Measurements from ENCODE around the gene ADGRB3. TPM values are rescaled to one million over a fixed set of nuclear protein-coding genes. Genes with fewer than 3 reads are reported as not detected.
A peak's percentile ranks its signal among the peaks of the same experiment; 100 is the strongest.

ADGRB3 gene
- total RNA-seq, 4 donors from 2014 or later, result 3.9 to 9.8 (median 7.2) TPM

- Histone ChIP-seq H3K27ac (no peak overlapping the region), H3K36me3 (no peaks in the 10 kb centered on the region), H3K9me3 (no peaks in the 10 kb centered on the region), H3K27me3 (no peaks in the 10 kb centered on the region), H3K4me1 (no peaks in the 10 kb centered on the region), H3K4me3 (no peak overlapping the region)
- ATAC-seq, result no peak
- TF ChIP-seq EP300 (IDR thresholded peaks at IDR 0.05) (no peak), CTCF (IDR thresholded peaks at IDR 0.05) (peak in 1 of 4 experiments; percentile 16), POLR2AphosphoS5 (IDR thresholded peaks at IDR 0.05) (no peak), POLR2A (IDR thresholded peaks at IDR 0.05) (no peak)
- 53 to 57% methylated on average over 2 of the region's 2 CpGs for WGBS, 2 donors (ENCODE audit: low coverage in 1 of 2)
Measured at GRCh38 chr6:68958327-68958726, 323.2 kb downstream of the ADGRB3 start.

- TF ChIP-seq CTCF (IDR thresholded peaks at IDR 0.05) (peak; percentile 53 to 82 (median 60)), EP300 (IDR thresholded peaks at IDR 0.05) (no peak)
- 48 to 49% methylated on average over 7 to 11 of the region's 11 CpGs for WGBS, 2 donors (ENCODE audit: low coverage in 1 of 2)
- no peak for ATAC-seq
Measured at GRCh38 chr6:68967549-68968300, 332.6 kb downstream of the ADGRB3 start.

GRCh38 chr6:68968301-68968649 lies 333.2 kb downstream of the ADGRB3 start:
- no peaks in the 10 kb centered on the region for H3K36me3 ChIP-seq
- no peaks in the 10 kb centered on the region for H3K4me1 ChIP-seq
- no peaks in the 10 kb centered on the region for H3K9me3 ChIP-seq
- H3K27ac ChIP-seq, result no peak overlapping the region
- no peak for TF ChIP-seq CTCF (IDR thresholded peaks at IDR 0.05)
- TF ChIP-seq POLR2A (IDR thresholded peaks at IDR 0.05), result no peak
- TF ChIP-seq POLR2AphosphoS5 (IDR thresholded peaks at IDR 0.05), result no peak
- no peak for TF ChIP-seq EP300 (IDR thresholded peaks at IDR 0.05)
- no peak overlapping the region for H3K4me3 ChIP-seq
- no peak for ATAC-seq
- no peaks in the 10 kb centered on the region for H3K27me3 ChIP-seq
- 20 to 23% methylated on average over 4 of the region's 4 CpGs for WGBS, 2 donors (ENCODE audit: low coverage in 1 of 2)

More at GRCh38 chr6:68967549-68968300, 332.6 kb downstream of the ADGRB3 start:
- Histone ChIP-seq H3K4me3 (no peak overlapping the region), H3K27ac (no peak overlapping the region), H3K4me1 (no peaks in the 10 kb centered on the region), H3K27me3 (no peaks in the 10 kb centered on the region), H3K9me3 (no peaks in the 10 kb centered on the region), H3K36me3 (no peaks in the 10 kb centered on the region)

DNA sequence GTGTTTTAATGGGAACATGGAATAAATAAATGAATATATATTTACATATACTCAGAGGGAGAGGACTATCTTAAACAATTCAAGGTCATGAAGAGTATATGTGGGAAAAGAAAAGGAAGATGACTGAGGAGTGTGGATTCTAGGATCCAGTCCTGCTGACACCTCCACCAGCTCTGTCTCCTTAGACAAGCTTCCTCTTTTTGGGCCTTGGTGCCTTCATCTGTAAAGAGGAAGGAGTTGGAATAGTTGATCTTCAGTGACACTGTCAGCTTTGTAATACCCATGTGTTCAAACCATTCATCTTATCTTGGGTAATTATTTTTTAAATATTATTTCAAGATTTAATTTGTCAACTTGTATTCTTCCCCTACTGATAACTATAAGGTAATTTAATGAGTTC lies 338.0 kb downstream of the ADGRB3 start:
- no peaks in the 10 kb centered on the region for H3K27me3 ChIP-seq
- TF ChIP-seq CTCF (IDR thresholded peaks at IDR 0.05) (no peak), POLR2A (IDR thresholded peaks at IDR 0.05) (no peak), POLR2AphosphoS5 (IDR thresholded peaks at IDR 0.05) (no peak), EP300 (IDR thresholded peaks at IDR 0.05) (no peak)
- H3K4me1 ChIP-seq, result no peaks in the 10 kb centered on the region
- ATAC-seq, result no peak
- no peak overlapping the region for H3K4me3 ChIP-seq
- H3K27ac ChIP-seq, result no peak overlapping the region
- no peaks in the 10 kb centered on the region for H3K9me3 ChIP-seq
- H3K36me3 ChIP-seq, result no peaks in the 10 kb centered on the region

DNA sequence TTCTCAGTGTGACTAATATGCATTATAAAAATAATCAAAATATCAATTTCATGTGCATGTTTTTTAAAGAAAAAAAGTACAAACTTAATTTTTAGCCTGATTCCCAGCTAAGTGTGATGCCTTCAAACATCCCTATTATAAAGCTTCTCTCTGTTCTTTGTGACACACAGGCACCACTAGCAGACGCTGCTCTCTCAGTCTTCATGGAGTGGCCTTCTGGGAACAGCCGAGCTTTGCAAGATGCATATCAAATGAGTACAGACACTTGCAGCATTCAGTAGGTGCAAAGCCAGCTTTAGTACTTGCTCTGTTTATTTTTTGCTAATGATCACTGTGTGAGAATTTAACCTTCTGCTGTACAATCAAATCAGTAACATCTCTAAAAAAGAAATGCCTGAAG lies 340.0 kb downstream of the ADGRB3 start:
- 19 to 45% methylated on average over 2 of the region's 2 CpGs for WGBS, 2 donors (ENCODE audit: low coverage in 1 of 2)
- Histone ChIP-seq H3K27ac (no peak overlapping the region), H3K36me3 (no peaks in the 10 kb centered on the region), H3K27me3 (no peaks in the 10 kb centered on the region), H3K4me3 (no peak overlapping the region), H3K4me1 (no peaks in the 10 kb centered on the region), H3K9me3 (no peaks in the 10 kb centered on the region)
- TF ChIP-seq POLR2A (IDR thresholded peaks at IDR 0.05), result no peak
- TF ChIP-seq CTCF (IDR thresholded peaks at IDR 0.05), result peak in 1 of 4 experiments; percentile 18
- no peak for TF ChIP-seq POLR2AphosphoS5 (IDR thresholded peaks at IDR 0.05)
- no peak for TF ChIP-seq EP300 (IDR thresholded peaks at IDR 0.05)
- no peak for ATAC-seq
